Measurements from ENCODE around the gene FMO2.

The FMO2 gene

GRCh38 chr1:171212607-171213351 is 27.7 kb downstream of the FMO2 start:
- Histone ChIP-seq H3K14ac (ENCODE audit: low read length in 2 of 2) (no peak overlapping the region), H3K27me3 (ENCODE audit: control insufficient read depth in 1 of 2, insufficient read depth in 1 of 2, low read length in 2 of 2) (no peaks in the 10 kb centered on the region), H3K18ac (ENCODE audit: low read depth in 1 of 2, low read length in 2 of 2) (no peak overlapping the region), H3K9ac (ENCODE audit: low read length) (no peak overlapping the region), H2AFZ (ENCODE audit: low read depth, low read length) (no peak overlapping the region), H3K4ac (ENCODE audit: low read depth in 1 of 2, low read length in 2 of 2) (no peak overlapping the region), H2BK15ac (ENCODE audit: low read depth, poor library complexity, severe bottlenecking) (no peak overlapping the region), H2AK5ac (ENCODE audit: low read length, severe bottlenecking) (no peak overlapping the region), H2BK5ac (ENCODE audit: low read depth, low read length, poor library complexity, severe bottlenecking) (no peak overlapping the region), H4K8ac (ENCODE audit: low read length) (no peak overlapping the region), H3K4me1 (ENCODE audit: control insufficient read depth, insufficient read depth, low read depth, low read length) (no peaks in the 10 kb centered on the region), H3K4me3 (ENCODE audit: insufficient read depth in 1 of 2, low read depth in 1 of 2, low read length in 2 of 2) (no peak overlapping the region), H2BK12ac (ENCODE audit: low read length in 2 of 2) (no peak overlapping the region), H3K79me1 (replicated peaks; ENCODE audit: low read length, poor library complexity, severe bottlenecking) (no peaks in the 10 kb centered on the region), H3K27ac (ENCODE audit: low read length, poor library complexity, severe bottlenecking) (no peak overlapping the region), H3K4me2 (ENCODE audit: low read length, poor library complexity, severe bottlenecking) (no peak overlapping the region), H3K23ac (ENCODE audit: low read length in 2 of 2) (no peak overlapping the region), H4K91ac (ENCODE audit: low read length) (no peak overlapping the region), H3K9me3 (ENCODE audit: control insufficient read depth, low read length) (no peaks in the 10 kb centered on the region), H2BK120ac (ENCODE audit: low read depth, low read length) (no peak overlapping the region), H3K36me3 (ENCODE audit: control insufficient read depth in 1 of 2, insufficient read depth in 2 of 2, low read depth in 1 of 2, low read length in 2 of 2) (no peaks in the 10 kb centered on the region)
- 82% methylated on average over 3 of the region's 3 CpGs for WGBS
- DNase-seq = no peak

GRCh38 chr1:171213559-171214454 is 28.7 kb downstream of the FMO2 start:
- H4K91ac ChIP-seq (ENCODE audit: low read length) = no peak overlapping the region

GRCh38 chr1:171217658-171218443 is 32.8 kb downstream of the FMO2 start:
- Histone ChIP-seq H3K9me3 (ENCODE audit: control insufficient read depth, low read length) (no peaks in the 10 kb centered on the region), H2BK15ac (ENCODE audit: low read depth, poor library complexity, severe bottlenecking) (no peak overlapping the region), H3K79me1 (replicated peaks; ENCODE audit: low read length, poor library complexity, severe bottlenecking) (no peaks in the 10 kb centered on the region), H3K27me3 (ENCODE audit: control insufficient read depth in 1 of 2, insufficient read depth in 1 of 2, low read length in 2 of 2) (no peaks in the 10 kb centered on the region), H4K8ac (ENCODE audit: low read length) (no peak overlapping the region), H3K4me3 (ENCODE audit: insufficient read depth in 1 of 2, low read depth in 1 of 2, low read length in 2 of 2) (no peak overlapping the region), H2BK120ac (ENCODE audit: low read depth, low read length) (no peak overlapping the region), H2AK5ac (ENCODE audit: low read length, severe bottlenecking) (peak overlapping the region; percentile 11), H3K18ac (ENCODE audit: low read depth in 1 of 2, low read length in 2 of 2) (no peak overlapping the region), H2AFZ (ENCODE audit: low read depth, low read length) (no peak overlapping the region), H3K14ac (ENCODE audit: low read length in 2 of 2) (peak overlapping the region in 1 of 2 experiments; percentile 43), H2BK12ac (ENCODE audit: low read length in 2 of 2) (no peak overlapping the region), H3K36me3 (ENCODE audit: control insufficient read depth in 1 of 2, insufficient read depth in 2 of 2, low read depth in 1 of 2, low read length in 2 of 2) (no peaks in the 10 kb centered on the region), H3K23ac (ENCODE audit: low read length in 2 of 2) (no peak overlapping the region), H2BK5ac (ENCODE audit: low read depth, low read length, poor library complexity, severe bottlenecking) (no peak overlapping the region), H4K91ac (ENCODE audit: low read length) (no peak overlapping the region), H3K4me2 (ENCODE audit: low read length, poor library complexity, severe bottlenecking) (no peak overlapping the region), H3K4me1 (ENCODE audit: control insufficient read depth, insufficient read depth, low read depth, low read length) (peaks cover 10% of the 10 kb centered on the region), H3K27ac (ENCODE audit: low read length, poor library complexity, severe bottlenecking) (peak overlapping the region; percentile 38), H3K9ac (ENCODE audit: low read length) (no peak overlapping the region), H3K4ac (ENCODE audit: low read depth in 1 of 2, low read length in 2 of 2) (no peak overlapping the region)
- no peak for DNase-seq
- WGBS = 93% methylated on average over 9 of the region's 9 CpGs

More at GRCh38 chr1:171213559-171214454, 28.7 kb downstream of the FMO2 start:
- no peaks in the 10 kb centered on the region for H3K9me3 ChIP-seq (ENCODE audit: control insufficient read depth, low read length)
- H3K27me3 ChIP-seq (ENCODE audit: control insufficient read depth in 1 of 2, insufficient read depth in 1 of 2, low read length in 2 of 2) = no peaks in the 10 kb centered on the region
- DNase-seq = no peak
- no peak overlapping the region for H3K4me3 ChIP-seq (ENCODE audit: insufficient read depth in 1 of 2, low read depth in 1 of 2, low read length in 2 of 2)
- H2BK15ac ChIP-seq (ENCODE audit: low read depth, poor library complexity, severe bottlenecking) = no peak overlapping the region
- H3K4ac ChIP-seq (ENCODE audit: low read depth in 1 of 2, low read length in 2 of 2) = no peak overlapping the region
- 85% methylated on average over 11 of the region's 12 CpGs for WGBS
- no peak overlapping the region for H2BK5ac ChIP-seq (ENCODE audit: low read depth, low read length, poor library complexity, severe bottlenecking)
- no peak overlapping the region for H3K14ac ChIP-seq (ENCODE audit: low read length in 2 of 2)
- no peak overlapping the region for H3K4me2 ChIP-seq (ENCODE audit: low read length, poor library complexity, severe bottlenecking)
- no peaks in the 10 kb centered on the region for H3K79me1 ChIP-seq (replicated peaks; ENCODE audit: low read length, poor library complexity, severe bottlenecking)
- H3K4me1 ChIP-seq (ENCODE audit: control insufficient read depth, insufficient read depth, low read depth, low read length) = peaks cover 2% of the 10 kb centered on the region
- no peak overlapping the region for H3K27ac ChIP-seq (ENCODE audit: low read length, poor library complexity, severe bottlenecking)
- H3K9ac ChIP-seq (ENCODE audit: low read length) = no peak overlapping the region
- no peak overlapping the region for H2AFZ ChIP-seq (ENCODE audit: low read depth, low read length)
- no peak overlapping the region for H2BK120ac ChIP-seq (ENCODE audit: low read depth, low read length)
- H2BK12ac ChIP-seq (ENCODE audit: low read length in 2 of 2) = no peak overlapping the region
- H3K36me3 ChIP-seq (ENCODE audit: control insufficient read depth in 1 of 2, insufficient read depth in 2 of 2, low read depth in 1 of 2, low read length in 2 of 2) = no peaks in the 10 kb centered on the region
- no peak overlapping the region for H2AK5ac ChIP-seq (ENCODE audit: low read length, severe bottlenecking)
- no peak overlapping the region for H3K18ac ChIP-seq (ENCODE audit: low read depth in 1 of 2, low read length in 2 of 2)
- no peak overlapping the region for H4K8ac ChIP-seq (ENCODE audit: low read length)
- no peak overlapping the region for H3K23ac ChIP-seq (ENCODE audit: low read length in 2 of 2)

All from mesenchymal stem cell (in vitro differentiated cells and primary cell).